Kidney (tissue), 14 donors: ENCODE results near the gene PARP11. TPM values are rescaled to one million over a fixed set of nuclear protein-coding genes. Genes with fewer than 3 reads are reported as not detected.

Source experiments
- DNase-seq, 5 donors: peaks; one replicate each; pipeline ENCODE4 v3.0.0-alpha.2; 2013 to 2020
- FAIRE-seq: peaks from 2 replicates; lab custom pipeline; 2012; peaks lifted over from hg19 to GRCh38; lab: Jason Lieb, UNC
- H3K27ac ChIP-seq, 2 donors: one replicate each; pipeline ENCODE4 v1.7.0; 2013; ENCODE audit warnings: low read depth in 2 of 2, low read length in 2 of 2, inconsistent platforms in 1 of 2
- H3K27me3 ChIP-seq: one replicate; pipeline ENCODE4 v1.7.1; 2013; ENCODE audit warnings: low read length, inconsistent platforms; ENCODE audit not compliant: control insufficient read depth, insufficient read depth
- H3K36me3 ChIP-seq, 3 donors: one replicate each; pipeline versions ENCODE4 v1.7.0 to v1.7.1; 2013; ENCODE audit warnings: low read length in 3 of 3, control low read depth in 1 of 3, inconsistent platforms in 1 of 3; ENCODE audit not compliant: insufficient read depth in 3 of 3, control insufficient read depth in 2 of 3
- H3K4me1 ChIP-seq, 3 donors: one replicate each; pipeline versions ENCODE4 v1.7.0 to v1.7.1; 2013; ENCODE audit warnings: low read length in 3 of 3, inconsistent platforms in 1 of 3, low read depth in 1 of 3; ENCODE audit not compliant: control insufficient read depth in 2 of 3, insufficient read depth in 2 of 3
- H3K4me3 ChIP-seq, 3 donors: one replicate each; pipeline versions ENCODE4 v1.7.0 to v1.8.1; 2013; ENCODE audit warnings: low read length in 3 of 3, control low read depth in 1 of 3, inconsistent platforms in 1 of 3
- H3K9ac ChIP-seq, 3 donors: one replicate each; pipeline versions ENCODE4 v1.7.0 to v1.7.1; 2013; ENCODE audit warnings: low read length in 3 of 3, control low read depth in 1 of 3, inconsistent platforms in 1 of 3
- H3K9me3 ChIP-seq, 3 donors: one replicate each; pipeline versions ENCODE4 v1.7.0 to v1.7.1; 2013; ENCODE audit warnings: low read length in 3 of 3, control low read depth in 1 of 3, inconsistent platforms in 1 of 3; ENCODE audit not compliant: control insufficient read depth in 2 of 3, insufficient read depth in 1 of 3
- CTCF ChIP-seq: IDR thresholded peaks from 3 replicates; pipeline ENCODE4 v1.5.1; 2012; ENCODE audit warnings: mild to moderate bottlenecking, moderate library complexity, borderline replicate concordance; ENCODE audit not compliant: insufficient read depth; ENCODE audit errors: extremely low read depth
- intact Hi-C: fragments of 100-400 bp; cut with DNase I; formaldehyde crosslinking; loops from one replicate; pipeline ENCODE4 v1.11.1; 2022
- polyA plus RNA-seq: library from polyadenylated mRNA; stranded (reverse); fragments of 350-450 nt; fragmentation: Illumina TruSeq; extraction: RNeasy Lipid Tissue Mini Kit (QIAGEN cat#74804); gene quantifications from one replicate; pipeline ENCODE4 v1.2.3, GENCODE V29; 2014; ENCODE audit warnings: low read depth, low replicate concordance; ENCODE audit not compliant: insufficient read depth
- total RNA-seq: library from RNA; stranded (reverse); fragmentation: NEBNext Ultra II Directional; extraction: Animal tissue kit (Norgen Biotek cat#: 25700); gene quantifications from one replicate; pipeline ENCODE4 v1.2.1, GENCODE V29; 2021
- donor health status: control.
- donor health status: control.
- donor health status: control.
- donor health status: control.
- donor health status: control.
- donor health status: DM: yes; HTN: yes; CAD: no.
- donor health status: Normal renal cell carcinoma (clear cell type).

PARP11 gene
- total and polyA plus RNA-seq, 2 donors from 2014 or later = 2.6 to 13.1 TPM

GRCh38 chr12:3912863-3913262, 39.7 kb upstream of the PARP11 start:
- no peak overlapping the region for H3K27ac ChIP-seq
- no peak overlapping the region for H3K4me3 ChIP-seq
- no peak for TF ChIP-seq CTCF
- H3K4me1 ChIP-seq = no peaks in the 10 kb centered on the region
- intact Hi-C loops = no loop called here
- H3K9ac ChIP-seq = no peak overlapping the region
- H3K27me3 ChIP-seq = no peaks in the 10 kb centered on the region
- no peak for FAIRE-seq
- H3K9me3 ChIP-seq = no peaks in the 10 kb centered on the region
- no peaks in the 10 kb centered on the region for H3K36me3 ChIP-seq
- no peak for DNase-seq

- DNase-seq = no peak
- no peak for FAIRE-seq
- no peaks in the 10 kb centered on the region for H3K36me3 ChIP-seq
- no peaks in the 10 kb centered on the region for H3K9me3 ChIP-seq
- TF ChIP-seq CTCF = no peak
- no peak overlapping the region for H3K27ac ChIP-seq
- intact Hi-C loops = no loop called here
- H3K27me3 ChIP-seq = no peaks in the 10 kb centered on the region
- no peaks in the 10 kb centered on the region for H3K4me1 ChIP-seq
- H3K9ac ChIP-seq = no peak overlapping the region
- H3K4me3 ChIP-seq = no peak overlapping the region
These were observed 38.2 kb upstream of the PARP11 start for GRCh38 chr12:3911409-3911808.

GRCh38 chr12:3905664-3906063, 32.5 kb upstream of the PARP11 start:
- no peak overlapping the region for H3K4me3 ChIP-seq
- no peaks in the 10 kb centered on the region for H3K9me3 ChIP-seq
- no peak overlapping the region for H3K27ac ChIP-seq
- no peak for TF ChIP-seq CTCF
- DNase-seq (no peak), FAIRE-seq (no peak)
- no peaks in the 10 kb centered on the region for H3K27me3 ChIP-seq
- no peak overlapping the region for H3K9ac ChIP-seq
- H3K4me1 ChIP-seq = no peaks in the 10 kb centered on the region
- no peaks in the 10 kb centered on the region for H3K36me3 ChIP-seq
- intact Hi-C loops = no loop called here

GRCh38 chr12:3904999-3905398, 31.8 kb upstream of the PARP11 start:
- no peaks in the 10 kb centered on the region for H3K9me3 ChIP-seq
- no peak overlapping the region for H3K4me3 ChIP-seq
- no peak for TF ChIP-seq CTCF
- H3K9ac ChIP-seq = no peak overlapping the region
- no peaks in the 10 kb centered on the region for H3K36me3 ChIP-seq
- no peaks in the 10 kb centered on the region for H3K27me3 ChIP-seq
- no peaks in the 10 kb centered on the region for H3K4me1 ChIP-seq
- DNase-seq (no peak), FAIRE-seq (no peak)
- H3K27ac ChIP-seq = no peak overlapping the region
- intact Hi-C loops = no loop called here
